ENCODE results near the gene CENPP.

GRCh38 chr9:92605224-92605623 is 279.5 kb downstream of the CENPP start:
- no peak for TF ChIP-seq REST (IDR thresholded peaks at IDR 0.05; ENCODE audit: low read depth)
- no peak for TF ChIP-seq MAX (IDR thresholded peaks at IDR 0.05)
- TF ChIP-seq YY1 (IDR thresholded peaks at IDR 0.05; ENCODE audit: low read depth) = no peak
- TF ChIP-seq USF1 (IDR thresholded peaks at IDR 0.05) = no peak
- no peak for TF ChIP-seq TCF12 (IDR thresholded peaks at IDR 0.05; ENCODE audit: low read depth)
- no peak for TF ChIP-seq ZBTB7A (IDR thresholded peaks at IDR 0.05; ENCODE audit: low read depth)
- no peak for TF ChIP-seq RAD21 (IDR thresholded peaks at IDR 0.05; ENCODE audit: low read depth)
- no peak for TF ChIP-seq FOXM1 (IDR thresholded peaks at IDR 0.05; ENCODE audit: borderline replicate concordance, low read depth)
- no peak for TF ChIP-seq CREB1 (IDR thresholded peaks at IDR 0.05; ENCODE audit: low read depth)
- TF ChIP-seq EP300 (IDR thresholded peaks at IDR 0.05; ENCODE audit: borderline replicate concordance) = no peak
- TF ChIP-seq TAF1 (IDR thresholded peaks at IDR 0.05; ENCODE audit: low read depth) = no peak

All from Ishikawa (cell line).